ENCODE results near the gene TRMT44.
"Not testable (repeated sequence)": the region's sequence is repeated elsewhere in the genome, so short reads cannot be mapped to it uniquely, and the experiment has no call there.

The TRMT44 gene

GRCh38 chr4:8510611-8511285 lies 70.2 kb downstream of the TRMT44 start:
- H3K4me3 Mint-ChIP-seq, result no peak overlapping the region
- H3K27ac Mint-ChIP-seq, result no peak overlapping the region
- no peaks in the 10 kb centered on the region for H3K36me3 Mint-ChIP-seq (ENCODE audit: low read depth)
- H3K27me3 Mint-ChIP-seq (ENCODE audit: low read depth), result no peaks in the 10 kb centered on the region
- no peaks in the 10 kb centered on the region for H3K4me1 Mint-ChIP-seq (ENCODE audit: low read depth)
- H3K9me3 Mint-ChIP-seq, result no peaks in the 10 kb centered on the region

GRCh38 chr4:8512510-8512909 lies 71.9 kb downstream of the TRMT44 start:
- no peak overlapping the region for H3K27ac Mint-ChIP-seq
- H3K36me3 Mint-ChIP-seq (ENCODE audit: low read depth), result no peaks in the 10 kb centered on the region
- no peak overlapping the region for H3K4me3 Mint-ChIP-seq
- no peaks in the 10 kb centered on the region for H3K9me3 Mint-ChIP-seq
- no peaks in the 10 kb centered on the region for H3K4me1 Mint-ChIP-seq (ENCODE audit: low read depth)
- no peaks in the 10 kb centered on the region for H3K27me3 Mint-ChIP-seq (ENCODE audit: low read depth)

GRCh38 chr4:8513080-8513479 lies 72.5 kb downstream of the TRMT44 start:
- H3K27me3 Mint-ChIP-seq (ENCODE audit: low read depth); H3K36me3 Mint-ChIP-seq (ENCODE audit: low read depth); H3K4me3 Mint-ChIP-seq; H3K27ac Mint-ChIP-seq; H3K9me3 Mint-ChIP-seq; H3K4me1 Mint-ChIP-seq (ENCODE audit: low read depth): not testable (repeated sequence)

DNA sequence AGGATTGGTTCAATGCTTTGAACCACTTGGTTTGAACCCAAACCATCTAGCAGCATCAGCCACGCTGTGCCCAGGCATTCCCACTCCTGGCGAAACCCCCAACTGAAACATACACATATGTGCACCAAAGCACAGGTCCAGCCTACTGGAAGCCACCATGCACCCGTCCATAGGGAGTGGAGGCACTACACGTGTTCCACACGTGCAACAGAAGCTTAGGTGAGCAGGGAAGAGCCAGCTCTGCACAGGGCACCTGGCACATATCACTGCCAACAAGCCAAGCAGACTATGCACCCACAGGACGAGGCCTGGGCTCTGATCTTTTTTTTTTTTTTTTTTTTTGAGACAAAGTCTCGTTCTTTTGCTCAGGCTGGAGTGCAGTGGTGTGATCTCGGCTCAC lies 73.4 kb downstream of the TRMT44 start:
- Mint-ChIP-seq H3K36me3 (ENCODE audit: low read depth) (no peaks in the 10 kb centered on the region), H3K9me3 (no peaks in the 10 kb centered on the region), H3K27ac (no peak overlapping the region), H3K4me1 (ENCODE audit: low read depth) (no peaks in the 10 kb centered on the region), H3K27me3 (ENCODE audit: low read depth) (no peaks in the 10 kb centered on the region), H3K4me3 (no peak overlapping the region)

- H3K4me3 Mint-ChIP-seq, result no peak overlapping the region
- no peaks in the 10 kb centered on the region for H3K27me3 Mint-ChIP-seq (ENCODE audit: low read depth)
- no peak overlapping the region for H3K27ac Mint-ChIP-seq
- no peaks in the 10 kb centered on the region for H3K9me3 Mint-ChIP-seq
- H3K4me1 Mint-ChIP-seq (ENCODE audit: low read depth), result no peaks in the 10 kb centered on the region
- no peaks in the 10 kb centered on the region for H3K36me3 Mint-ChIP-seq (ENCODE audit: low read depth)
These were observed 73.8 kb downstream of the TRMT44 start for GRCh38 chr4:8514391-8514790.

- no peaks in the 10 kb centered on the region for H3K36me3 Mint-ChIP-seq (ENCODE audit: low read depth)
- no peak overlapping the region for H3K4me3 Mint-ChIP-seq
- no peaks in the 10 kb centered on the region for H3K4me1 Mint-ChIP-seq (ENCODE audit: low read depth)
- H3K27ac Mint-ChIP-seq, result no peak overlapping the region
- H3K27me3 Mint-ChIP-seq (ENCODE audit: low read depth), result no peaks in the 10 kb centered on the region
- peaks cover 6% of the 10 kb centered on the region for H3K9me3 Mint-ChIP-seq
These were observed 74.9 kb downstream of the TRMT44 start for GRCh38 chr4:8515316-8516060.

DNA sequence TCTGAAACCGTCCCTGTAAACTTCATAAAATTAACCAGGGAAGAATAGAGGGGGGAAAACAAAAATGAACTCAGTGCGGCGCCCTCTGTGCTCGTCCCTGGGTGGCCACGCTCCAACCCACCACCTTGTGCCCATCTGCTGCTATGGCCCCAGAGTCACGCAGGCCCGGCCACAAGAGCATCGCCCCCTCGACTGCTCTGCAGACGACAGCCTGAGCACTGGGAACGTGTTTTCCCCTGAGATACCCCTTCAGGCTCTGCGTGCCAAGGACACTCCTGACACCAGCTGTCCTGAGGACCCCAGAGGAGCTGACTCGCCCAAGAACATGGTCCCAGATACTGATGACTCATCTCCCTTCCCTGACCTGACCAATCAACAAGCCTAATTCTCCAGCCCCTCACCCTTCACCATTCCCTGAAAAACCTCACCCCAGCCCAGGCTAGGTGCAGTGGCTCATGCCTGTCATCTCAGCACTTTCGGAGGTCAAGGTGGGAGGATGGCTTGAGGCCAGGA lies 75.5 kb downstream of the TRMT44 start:
- Mint-ChIP-seq H3K27me3 (ENCODE audit: low read depth) (no peaks in the 10 kb centered on the region), H3K4me3 (no peak overlapping the region), H3K4me1 (ENCODE audit: low read depth) (no peaks in the 10 kb centered on the region), H3K27ac (no peak overlapping the region), H3K36me3 (ENCODE audit: low read depth) (no peaks in the 10 kb centered on the region), H3K9me3 (peaks cover 7% of the 10 kb centered on the region)

GRCh38 chr4:8516996-8517550 lies 76.5 kb downstream of the TRMT44 start:
- no peaks in the 10 kb centered on the region for H3K36me3 Mint-ChIP-seq (ENCODE audit: low read depth)
- H3K9me3 Mint-ChIP-seq, result peaks cover 7% of the 10 kb centered on the region
- no peak overlapping the region for H3K4me3 Mint-ChIP-seq
- H3K27ac Mint-ChIP-seq, result no peak overlapping the region
- no peaks in the 10 kb centered on the region for H3K4me1 Mint-ChIP-seq (ENCODE audit: low read depth)
- H3K27me3 Mint-ChIP-seq (ENCODE audit: low read depth), result no peaks in the 10 kb centered on the region

- Mint-ChIP-seq H3K4me3 (no peak overlapping the region), H3K27ac (no peak overlapping the region), H3K9me3 (peaks cover 7% of the 10 kb centered on the region), H3K27me3 (ENCODE audit: low read depth) (no peaks in the 10 kb centered on the region), H3K36me3 (ENCODE audit: low read depth) (no peaks in the 10 kb centered on the region), H3K4me1 (ENCODE audit: low read depth) (no peaks in the 10 kb centered on the region)
These were observed 77.4 kb downstream of the TRMT44 start for GRCh38 chr4:8517946-8518345.

DNA sequence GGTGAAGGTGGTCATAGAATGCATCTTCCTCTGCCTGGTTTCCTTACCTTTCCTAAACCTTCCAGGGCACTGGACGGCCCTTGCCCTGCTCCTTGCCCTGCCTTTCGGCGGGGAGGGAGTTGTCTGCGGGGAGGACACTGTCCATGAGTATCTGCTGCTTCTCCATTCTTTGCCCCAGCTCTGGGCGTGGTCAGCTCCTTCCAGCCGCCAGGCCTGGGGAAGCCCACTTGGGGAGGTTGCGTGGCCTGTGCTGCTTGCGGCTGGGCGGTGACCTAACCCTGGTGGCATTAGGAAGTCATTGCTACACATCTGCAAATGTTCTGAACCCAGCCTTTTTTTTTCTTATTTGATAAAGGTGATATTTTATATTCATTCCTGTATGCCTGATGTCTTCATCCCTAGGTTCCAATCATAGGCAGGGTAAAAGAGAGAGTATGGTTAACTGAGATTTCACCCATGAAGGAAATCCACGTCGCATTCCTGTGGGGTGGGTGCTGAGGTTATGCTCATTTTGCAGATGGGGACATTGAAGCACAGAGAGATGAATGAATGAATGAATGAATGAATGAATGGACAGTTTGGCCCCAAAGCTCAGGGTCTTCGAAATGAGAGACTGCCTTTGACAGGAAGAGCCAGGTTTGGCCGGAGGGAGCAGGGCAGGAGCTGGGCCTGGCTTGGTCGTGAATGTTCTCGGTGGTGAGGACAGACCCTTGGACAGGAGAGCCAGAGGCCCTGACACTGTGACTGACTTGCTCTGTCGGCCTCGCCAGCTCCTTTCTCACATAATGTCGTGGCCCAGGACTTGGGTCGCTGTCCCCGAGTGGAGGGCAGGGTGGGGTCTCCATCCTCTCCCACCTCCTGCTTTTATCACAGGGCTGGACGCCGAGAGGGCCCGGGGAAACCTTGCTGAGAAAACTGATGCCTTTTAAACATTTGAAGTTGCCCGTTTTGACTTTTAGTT lies 81.9 kb downstream of the TRMT44 start:
- Mint-ChIP-seq H3K36me3 (ENCODE audit: low read depth) (no peaks in the 10 kb centered on the region), H3K27ac (no peak overlapping the region), H3K4me3 (no peak overlapping the region), H3K4me1 (ENCODE audit: low read depth) (no peaks in the 10 kb centered on the region), H3K9me3 (peaks cover 7% of the 10 kb centered on the region), H3K27me3 (ENCODE audit: low read depth) (no peaks in the 10 kb centered on the region)

GRCh38 chr4:8523175-8523574 lies 82.6 kb downstream of the TRMT44 start:
- Mint-ChIP-seq H3K36me3 (ENCODE audit: low read depth) (no peaks in the 10 kb centered on the region), H3K27ac (no peak overlapping the region), H3K9me3 (peaks cover 7% of the 10 kb centered on the region), H3K27me3 (ENCODE audit: low read depth) (no peaks in the 10 kb centered on the region), H3K4me3 (no peak overlapping the region), H3K4me1 (ENCODE audit: low read depth) (no peaks in the 10 kb centered on the region)

DNA sequence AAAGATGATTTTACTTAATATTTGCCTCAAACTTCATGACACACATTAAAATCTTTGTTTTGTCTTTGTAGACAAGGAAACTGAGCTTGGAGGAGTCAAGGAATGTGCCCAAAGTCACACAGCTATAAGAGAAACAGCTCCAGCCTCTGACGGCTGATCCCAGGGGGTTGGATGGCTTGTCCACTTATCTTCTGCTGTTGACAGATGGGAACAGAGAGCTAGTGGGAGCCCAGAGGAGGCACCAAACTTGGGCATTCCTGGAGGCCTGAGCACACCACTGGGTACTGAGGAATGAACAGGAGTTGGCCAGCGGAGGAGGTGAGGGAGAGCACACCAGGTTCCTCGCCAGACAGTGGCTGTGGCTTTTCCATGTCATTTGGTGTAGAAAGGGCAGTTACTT lies 83.2 kb downstream of the TRMT44 start:
- Mint-ChIP-seq H3K27me3 (ENCODE audit: low read depth) (no peaks in the 10 kb centered on the region), H3K4me3 (no peak overlapping the region), H3K9me3 (peaks cover 7% of the 10 kb centered on the region), H3K27ac (no peak overlapping the region), H3K36me3 (ENCODE audit: low read depth) (no peaks in the 10 kb centered on the region), H3K4me1 (ENCODE audit: low read depth) (no peaks in the 10 kb centered on the region)

GRCh38 chr4:8524595-8525382 lies 84.2 kb downstream of the TRMT44 start:
- Mint-ChIP-seq H3K27me3 (ENCODE audit: low read depth) (no peaks in the 10 kb centered on the region), H3K27ac (no peak overlapping the region), H3K36me3 (ENCODE audit: low read depth) (no peaks in the 10 kb centered on the region), H3K9me3 (peaks cover 7% of the 10 kb centered on the region), H3K4me3 (no peak overlapping the region), H3K4me1 (ENCODE audit: low read depth) (no peaks in the 10 kb centered on the region)
